ENCODE measurements around the gene PPP6R2.

The PPP6R2 gene

GRCh38 chr22:50479721-50480120 lies 136.6 kb downstream of the PPP6R2 start:
- Mint-ChIP-seq H3K9me3 (peaks cover 8% of the 10 kb centered on the region), H3K27me3 (ENCODE audit: low read depth, poor library complexity) (peaks cover 36% of the 10 kb centered on the region), H3K36me3 (ENCODE audit: low read depth) (no peaks in the 10 kb centered on the region), H3K4me3 (peak overlapping the region; percentile 67), H3K27ac (no peak overlapping the region), H3K4me1 (peaks cover 39% of the 10 kb centered on the region)
- no peak for TF ChIP-seq CTCF (IDR thresholded peaks at IDR 0.05)
- no peak for DNase-seq

GRCh38 chr22:50481045-50481439 lies 137.9 kb downstream of the PPP6R2 start:
- Mint-ChIP-seq H3K4me3 (peak overlapping the region; percentile 45), H3K36me3 (ENCODE audit: low read depth) (no peaks in the 10 kb centered on the region), H3K27ac (no peak overlapping the region), H3K9me3 (peaks cover 8% of the 10 kb centered on the region), H3K4me1 (peaks cover 41% of the 10 kb centered on the region), H3K27me3 (ENCODE audit: low read depth, poor library complexity) (peaks cover 45% of the 10 kb centered on the region)
- no peak for DNase-seq
- no peak for TF ChIP-seq CTCF (IDR thresholded peaks at IDR 0.05)

- H3K9me3 Mint-ChIP-seq, result peaks cover 8% of the 10 kb centered on the region
- peaks cover 46% of the 10 kb centered on the region for H3K27me3 Mint-ChIP-seq (ENCODE audit: low read depth, poor library complexity)
- no peak for TF ChIP-seq CTCF (IDR thresholded peaks at IDR 0.05)
- peak within 1 kb of the TSS; percentile 67 for H3K4me3 Mint-ChIP-seq
- H3K27ac Mint-ChIP-seq, result no peak within 1 kb of the TSS
- peak; percentile 80 for DNase-seq
- no peaks in the 10 kb centered on the region for H3K36me3 Mint-ChIP-seq (ENCODE audit: low read depth)
- peaks cover 43% of the 10 kb centered on the region for H3K4me1 Mint-ChIP-seq
Measured at GRCh38 chr22:50481440-50482106, 138.4 kb downstream of the PPP6R2 start, which contains the start of gene ADM2. Gene ADM2 (plus strand): TSS chr22:50481543. CDS start chr22:50481848, 305 bp downstream.

- Mint-ChIP-seq H3K4me1 (peaks cover 40% of the 10 kb centered on the region), H3K4me3 (peak overlapping the region; percentile 61), H3K9me3 (peaks cover 8% of the 10 kb centered on the region), H3K27me3 (ENCODE audit: low read depth, poor library complexity) (peaks cover 43% of the 10 kb centered on the region), H3K27ac (no peak overlapping the region), H3K36me3 (ENCODE audit: low read depth) (no peaks in the 10 kb centered on the region)
- no peak for TF ChIP-seq CTCF (IDR thresholded peaks at IDR 0.05)
- no peak for DNase-seq
Measured at GRCh38 chr22:50482107-50483074, 139.3 kb downstream of the PPP6R2 start.

- Mint-ChIP-seq H3K4me1 (peaks cover 34% of the 10 kb centered on the region), H3K27ac (no peak overlapping the region), H3K27me3 (ENCODE audit: low read depth, poor library complexity) (peaks cover 39% of the 10 kb centered on the region), H3K9me3 (peaks cover 8% of the 10 kb centered on the region), H3K36me3 (ENCODE audit: low read depth) (no peaks in the 10 kb centered on the region), H3K4me3 (no peak overlapping the region)
- no peak for DNase-seq
- TF ChIP-seq CTCF (IDR thresholded peaks at IDR 0.05), result no peak
Measured at GRCh38 chr22:50483106-50483505, 140.0 kb downstream of the PPP6R2 start.

Measured in nephron progenitor cell (in vitro differentiated cells).